Measurements from ENCODE around the gene HOOK2.
A peak's percentile ranks its signal among the peaks of the same experiment; 100 is the strongest.

Gene HOOK2

GRCh38 chr19:12778905-12779161, 3.5 kb upstream of the HOOK2 start:
- 0 out of 2 replicates have a peak, but pooled peaks cover 4% of the 10 kb centered on the region for H3K36me3 ChIP-seq (ENCODE audit: insufficient read depth, low read length)
- peak overlapping the region; percentile 65 for H3K4me3 ChIP-seq (ENCODE audit: low read length)
- H3K4me1 ChIP-seq (ENCODE audit: insufficient read depth, low read length) = peaks cover 16% of the 10 kb centered on the region
- peak overlapping the region; percentile 71; the same call in 1 of the 2 replicates for H3K27ac ChIP-seq (ENCODE audit: low read depth, low read length)
- no peaks in the 10 kb centered on the region for H3K9me3 ChIP-seq (ENCODE audit: insufficient read depth, low read depth, low read length)
- no peaks in the 10 kb centered on the region for H3K27me3 ChIP-seq (ENCODE audit: insufficient read depth, low read length)
- peak overlapping the region; percentile 37; the same call in 1 of the 2 replicates for H3K9ac ChIP-seq (ENCODE audit: low read depth, low read length)
- WGBS = 25% methylated on average over 6 of the region's 6 CpGs

DNA sequence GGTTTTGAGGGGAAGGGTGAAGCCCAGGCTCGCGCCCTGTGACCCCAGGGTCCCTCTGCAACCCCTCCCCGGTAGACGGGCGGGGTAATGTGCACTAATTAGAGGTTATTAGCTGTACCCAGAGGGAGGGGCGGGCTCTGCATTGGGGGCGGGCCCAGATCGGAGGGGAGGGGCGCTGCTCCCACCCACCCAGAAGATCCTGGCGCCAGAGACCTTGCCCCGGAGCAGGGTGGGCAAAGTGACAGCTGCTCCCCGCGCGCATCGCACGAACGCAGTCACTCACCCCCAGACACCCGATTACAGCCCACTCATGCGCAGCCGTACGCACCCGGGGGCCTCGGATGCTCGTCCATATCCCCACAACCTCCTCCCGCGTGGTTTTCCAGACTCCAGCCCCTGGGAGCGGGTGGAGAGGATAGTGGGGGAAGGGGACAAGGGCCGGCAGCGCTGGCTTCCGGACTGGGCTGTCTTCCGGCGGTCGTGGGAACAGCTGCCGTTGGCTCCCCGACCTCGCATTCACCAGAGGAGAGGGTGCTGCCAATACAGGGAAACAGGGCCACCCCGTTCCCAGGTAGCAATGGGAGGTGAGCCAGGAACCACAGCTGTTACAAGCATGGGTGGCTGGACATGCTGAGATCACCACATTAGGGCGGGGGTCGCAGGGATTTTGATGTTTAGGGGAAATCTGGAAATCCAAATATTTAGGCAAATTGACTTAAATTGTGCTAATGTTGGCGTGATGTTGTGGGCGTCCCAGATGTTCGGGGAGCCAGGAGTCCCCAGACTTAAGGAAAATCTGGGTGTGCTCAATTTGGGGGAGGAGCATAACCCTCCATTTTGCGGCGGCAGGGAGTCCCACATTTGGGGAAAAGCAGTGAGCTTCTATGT, 2.9 kb upstream of the HOOK2 start:
- 3% methylated on average over 42 of the region's 44 CpGs for WGBS
- Histone ChIP-seq H3K36me3 (ENCODE audit: insufficient read depth, low read length) (0 out of 2 replicates have a peak, but pooled peaks cover 4% of the 10 kb centered on the region), H3K27ac (ENCODE audit: low read depth, low read length) (peak overlapping the region; percentile 71; the same call in 1 of the 2 replicates), H3K4me1 (ENCODE audit: insufficient read depth, low read length) (peaks cover 12% of the 10 kb centered on the region), H3K9me3 (ENCODE audit: insufficient read depth, low read depth, low read length) (no peaks in the 10 kb centered on the region), H3K9ac (ENCODE audit: low read depth, low read length) (peak overlapping the region; percentile 37; the same call in 1 of the 2 replicates), H3K27me3 (ENCODE audit: insufficient read depth, low read length) (no peaks in the 10 kb centered on the region), H3K4me3 (ENCODE audit: low read length) (peak overlapping the region; percentile 65)

- H3K4me3 ChIP-seq (ENCODE audit: low read length) = peak overlapping the region; percentile 65
- H3K4me1 ChIP-seq (ENCODE audit: insufficient read depth, low read length) = peaks cover 12% of the 10 kb centered on the region
- 14% methylated on average over 42 of the region's 43 CpGs for WGBS
- H3K9me3 ChIP-seq (ENCODE audit: insufficient read depth, low read depth, low read length) = no peaks in the 10 kb centered on the region
- 0 out of 2 replicates have a peak, but pooled peaks cover 4% of the 10 kb centered on the region for H3K36me3 ChIP-seq (ENCODE audit: insufficient read depth, low read length)
- no peaks in the 10 kb centered on the region for H3K27me3 ChIP-seq (ENCODE audit: insufficient read depth, low read length)
- no peak overlapping the region for H3K27ac ChIP-seq (ENCODE audit: low read depth, low read length)
- H3K9ac ChIP-seq (ENCODE audit: low read depth, low read length) = no peak overlapping the region
These were observed 2.1 kb upstream of the HOOK2 start for GRCh38 chr19:12777217-12778016.

- Histone ChIP-seq H3K9ac (ENCODE audit: low read depth, low read length) (no peak overlapping the region), H3K27me3 (ENCODE audit: insufficient read depth, low read length) (no peaks in the 10 kb centered on the region), H3K4me3 (ENCODE audit: low read length) (no peak overlapping the region), H3K9me3 (ENCODE audit: insufficient read depth, low read depth, low read length) (no peaks in the 10 kb centered on the region), H3K4me1 (ENCODE audit: insufficient read depth, low read length) (peaks cover 6% of the 10 kb centered on the region), H3K36me3 (ENCODE audit: insufficient read depth, low read length) (peaks cover 4% of the 10 kb centered on the region; the same call in 1 of the 2 replicates), H3K27ac (ENCODE audit: low read depth, low read length) (no peak overlapping the region)
- WGBS = 91% methylated on average over 2 of the region's 2 CpGs
These were observed 1.8 kb downstream of the HOOK2 start for GRCh38 chr19:12773571-12773970.

GRCh38 chr19:12772323-12772722, 3.0 kb downstream of the HOOK2 start:
- H3K4me3 ChIP-seq (ENCODE audit: low read length) = no peak overlapping the region
- 88% methylated on average over 4 of the region's 4 CpGs for WGBS
- no peak overlapping the region for H3K9ac ChIP-seq (ENCODE audit: low read depth, low read length)
- H3K36me3 ChIP-seq (ENCODE audit: insufficient read depth, low read length) = peaks cover 9% of the 10 kb centered on the region
- H3K27me3 ChIP-seq (ENCODE audit: insufficient read depth, low read length) = no peaks in the 10 kb centered on the region
- H3K4me1 ChIP-seq (ENCODE audit: insufficient read depth, low read length) = peaks cover 3% of the 10 kb centered on the region
- no peaks in the 10 kb centered on the region for H3K9me3 ChIP-seq (ENCODE audit: insufficient read depth, low read depth, low read length)
- no peak overlapping the region for H3K27ac ChIP-seq (ENCODE audit: low read depth, low read length)

DNA sequence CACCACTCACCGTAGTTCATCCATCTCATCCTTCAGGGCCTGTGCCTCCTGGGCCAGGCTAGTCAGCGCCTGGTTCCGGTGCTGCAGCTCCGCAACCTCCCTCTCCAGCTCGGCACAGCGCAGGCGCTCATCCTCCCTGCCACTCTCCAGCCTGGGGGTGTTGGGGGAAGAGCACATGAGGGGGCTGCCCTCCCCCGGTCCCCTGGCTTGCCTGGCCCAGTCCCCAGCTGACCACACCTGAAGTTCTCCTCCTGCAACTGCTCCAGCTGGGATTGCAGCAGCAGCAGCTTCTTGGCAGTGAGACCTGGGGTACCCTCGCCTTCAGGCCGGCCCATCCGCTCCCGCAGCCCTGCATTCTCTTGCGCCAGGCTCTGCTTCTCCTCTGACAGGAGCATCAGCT, 4.4 kb downstream of the HOOK2 start:
- Histone ChIP-seq H3K36me3 (ENCODE audit: insufficient read depth, low read length) (peaks cover 9% of the 10 kb centered on the region), H3K27ac (ENCODE audit: low read depth, low read length) (no peak overlapping the region), H3K4me1 (ENCODE audit: insufficient read depth, low read length) (peaks cover 3% of the 10 kb centered on the region), H3K27me3 (ENCODE audit: insufficient read depth, low read length) (no peaks in the 10 kb centered on the region), H3K9ac (ENCODE audit: low read depth, low read length) (no peak overlapping the region), H3K4me3 (ENCODE audit: low read length) (no peak overlapping the region), H3K9me3 (ENCODE audit: insufficient read depth, low read depth, low read length) (no peaks in the 10 kb centered on the region)
- 95% methylated on average over 13 of the region's 13 CpGs for WGBS

DNA sequence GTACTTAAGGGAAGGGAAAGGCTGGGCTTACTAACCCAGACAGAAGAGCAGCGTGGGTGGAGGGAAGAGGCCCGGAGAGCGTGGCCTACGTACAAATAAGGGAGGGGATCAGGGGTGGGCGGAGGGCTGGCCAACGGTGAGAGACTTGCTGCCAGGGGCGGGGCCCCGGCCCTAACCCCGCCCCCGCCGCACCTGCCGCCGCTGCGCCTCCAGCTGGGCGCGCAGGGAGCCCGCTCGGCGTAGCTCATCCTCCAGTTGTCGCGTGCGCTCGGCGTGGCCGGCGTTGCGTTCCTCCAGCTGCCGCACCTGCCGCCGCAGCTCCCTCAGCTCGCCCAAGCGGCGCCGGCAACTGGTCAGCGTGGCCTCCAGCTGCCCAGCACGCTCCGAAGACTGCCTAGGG, 5.7 kb downstream of the HOOK2 start:
- H3K4me3 ChIP-seq (ENCODE audit: low read length) = peak overlapping the region; percentile 37
- H3K27ac ChIP-seq (ENCODE audit: low read depth, low read length) = no peak overlapping the region; the same call in 1 of the 2 replicates
- 4% methylated on average over 37 of the region's 37 CpGs for WGBS
- H3K36me3 ChIP-seq (ENCODE audit: insufficient read depth, low read length) = peaks cover 15% of the 10 kb centered on the region
- no peak overlapping the region for H3K9ac ChIP-seq (ENCODE audit: low read depth, low read length)
- H3K4me1 ChIP-seq (ENCODE audit: insufficient read depth, low read length) = peaks cover 3% of the 10 kb centered on the region
- H3K9me3 ChIP-seq (ENCODE audit: insufficient read depth, low read depth, low read length) = no peaks in the 10 kb centered on the region
- H3K27me3 ChIP-seq (ENCODE audit: insufficient read depth, low read length) = no peaks in the 10 kb centered on the region

GRCh38 chr19:12767666-12768065, 7.7 kb downstream of the HOOK2 start:
- Histone ChIP-seq H3K9me3 (ENCODE audit: insufficient read depth, low read depth, low read length) (no peaks in the 10 kb centered on the region), H3K27me3 (ENCODE audit: insufficient read depth, low read length) (no peaks in the 10 kb centered on the region), H3K27ac (ENCODE audit: low read depth, low read length) (no peak overlapping the region), H3K4me3 (ENCODE audit: low read length) (no peak overlapping the region), H3K36me3 (ENCODE audit: insufficient read depth, low read length) (peaks cover 25% of the 10 kb centered on the region), H3K9ac (ENCODE audit: low read depth, low read length) (no peak overlapping the region), H3K4me1 (ENCODE audit: insufficient read depth, low read length) (peaks cover 3% of the 10 kb centered on the region)
- WGBS = 94% methylated on average over 15 of the region's 15 CpGs

DNA sequence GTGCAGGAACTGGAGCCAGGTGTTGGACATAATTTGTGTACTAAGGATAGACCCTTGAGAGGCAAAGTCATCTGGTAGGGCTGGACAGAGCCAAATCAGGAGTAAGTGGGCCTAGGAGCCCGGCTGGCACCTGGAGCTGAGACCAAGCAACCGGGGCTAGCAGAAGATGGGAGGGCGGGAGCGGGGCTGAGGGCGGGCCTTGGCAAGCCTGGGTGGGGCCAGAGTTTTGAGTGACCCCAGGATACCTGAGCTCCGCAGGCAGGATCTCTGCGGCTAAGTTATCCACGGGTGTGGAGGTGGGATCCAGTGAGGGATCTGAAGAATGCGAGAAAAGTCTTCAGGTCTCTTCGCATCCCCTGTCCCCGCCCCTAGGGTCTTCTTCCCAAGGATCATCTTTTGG, 8.2 kb downstream of the HOOK2 start:
- 84% methylated on average over 11 of the region's 11 CpGs for WGBS
- Histone ChIP-seq H3K4me3 (ENCODE audit: low read length) (no peak overlapping the region), H3K27ac (ENCODE audit: low read depth, low read length) (no peak overlapping the region)

GRCh38 chr19:12766051-12766521, 9.3 kb downstream of the HOOK2 start:
- peaks cover 3% of the 10 kb centered on the region for H3K4me1 ChIP-seq (ENCODE audit: insufficient read depth, low read length)
- no peaks in the 10 kb centered on the region for H3K27me3 ChIP-seq (ENCODE audit: insufficient read depth, low read length)
- WGBS = 4% methylated on average over 30 of the region's 30 CpGs
- no peaks in the 10 kb centered on the region for H3K9me3 ChIP-seq (ENCODE audit: insufficient read depth, low read depth, low read length)
- peaks cover 25% of the 10 kb centered on the region for H3K36me3 ChIP-seq (ENCODE audit: insufficient read depth, low read length)
- peak overlapping the region; percentile 77 for H3K4me3 ChIP-seq (ENCODE audit: low read length)
- peak overlapping the region; percentile 58; the same call in 1 of the 2 replicates for H3K27ac ChIP-seq (ENCODE audit: low read depth, low read length)
- no peak overlapping the region; the same call in 1 of the 2 replicates for H3K9ac ChIP-seq (ENCODE audit: low read depth, low read length)

More for the DNA sequence above, 8.2 kb downstream of the HOOK2 start:
- peaks cover 3% of the 10 kb centered on the region for H3K4me1 ChIP-seq (ENCODE audit: insufficient read depth, low read length)
- H3K36me3 ChIP-seq (ENCODE audit: insufficient read depth, low read length) = peaks cover 25% of the 10 kb centered on the region
- no peaks in the 10 kb centered on the region for H3K27me3 ChIP-seq (ENCODE audit: insufficient read depth, low read length)
- H3K9ac ChIP-seq (ENCODE audit: low read depth, low read length) = no peak overlapping the region
- no peaks in the 10 kb centered on the region for H3K9me3 ChIP-seq (ENCODE audit: insufficient read depth, low read depth, low read length)

- 96% methylated on average over 16 of the region's 16 CpGs for WGBS
- H3K4me3 ChIP-seq (ENCODE audit: low read length) = no peak overlapping the region
- H3K4me1 ChIP-seq (ENCODE audit: insufficient read depth, low read length) = peaks cover 3% of the 10 kb centered on the region
- H3K36me3 ChIP-seq (ENCODE audit: insufficient read depth, low read length) = peaks cover 25% of the 10 kb centered on the region
- no peaks in the 10 kb centered on the region for H3K9me3 ChIP-seq (ENCODE audit: insufficient read depth, low read depth, low read length)
- H3K9ac ChIP-seq (ENCODE audit: low read depth, low read length) = no peak overlapping the region
- H3K27me3 ChIP-seq (ENCODE audit: insufficient read depth, low read length) = no peaks in the 10 kb centered on the region
- no peak overlapping the region for H3K27ac ChIP-seq (ENCODE audit: low read depth, low read length)
These were observed 10.7 kb downstream of the HOOK2 start for GRCh38 chr19:12764698-12765097.
